GM18907 (cell line): Measurements from ENCODE around the gene GFRA1.

ENCODE experiments used
- ATAC-seq: cut with Tn5 transposase; IDR thresholded peaks from one replicate; pipeline ENCODE4 v1.9.1; 2021; ENCODE audit warnings: mild to moderate bottlenecking, moderate library complexity; ENCODE audit not compliant: unreplicated experiment

Gene GFRA1

GRCh38 chr10:116133634-116134033 lies 139.4 kb downstream of the GFRA1 start:
- no peak for ATAC-seq

- no peak for ATAC-seq
Measured at GRCh38 chr10:116132780-116133399, 140.1 kb downstream of the GFRA1 start.

- ATAC-seq = no peak
Measured at GRCh38 chr10:116130006-116130405, 143.0 kb downstream of the GFRA1 start.

GRCh38 chr10:116126954-116127695 lies 145.9 kb downstream of the GFRA1 start:
- no peak for ATAC-seq

- ATAC-seq = no peak
Measured at GRCh38 chr10:116126239-116126638, 146.8 kb downstream of the GFRA1 start.

- ATAC-seq = no peak
Measured at GRCh38 chr10:116125180-116125579, 147.8 kb downstream of the GFRA1 start.

GRCh38 chr10:116124777-116125176 lies 148.2 kb downstream of the GFRA1 start:
- ATAC-seq = no peak

- ATAC-seq = no peak
Measured at GRCh38 chr10:116122664-116123063, 150.3 kb downstream of the GFRA1 start.

- no peak for ATAC-seq
Measured at GRCh38 chr10:116121640-116122525, 151.1 kb downstream of the GFRA1 start.

- no peak for ATAC-seq
Measured at GRCh38 chr10:116120688-116121455, 152.1 kb downstream of the GFRA1 start.

GRCh38 chr10:116118847-116119246 lies 154.2 kb downstream of the GFRA1 start:
- no peak for ATAC-seq

- ATAC-seq = no peak
Measured at GRCh38 chr10:116115797-116116196, 157.2 kb downstream of the GFRA1 start.

GRCh38 chr10:116115036-116115641 lies 157.9 kb downstream of the GFRA1 start:
- ATAC-seq = no peak

GRCh38 chr10:116113721-116114501 lies 159.1 kb downstream of the GFRA1 start:
- no peak for ATAC-seq

- no peak for ATAC-seq
Measured at GRCh38 chr10:116112232-116113231, 160.5 kb downstream of the GFRA1 start.

GRCh38 chr10:116111483-116112095 lies 161.4 kb downstream of the GFRA1 start:
- no peak for ATAC-seq

- ATAC-seq = no peak
Measured at GRCh38 chr10:116110736-116111135, 162.3 kb downstream of the GFRA1 start.

GRCh38 chr10:116109881-116110280 lies 163.1 kb downstream of the GFRA1 start:
- no peak for ATAC-seq
